HCT116 (cell line): Measurements from ENCODE around the gene NLGN4Y. TPM values are rescaled to one million over a fixed set of nuclear protein-coding genes. Genes with fewer than 3 reads are reported as not detected.

ENCODE experiments used
- ATAC-seq: fragments of 200-7000 bp; cut with Tn5 transposase; 2 replicates; pipeline ENCODE4 v1.9.1; 2020; ENCODE audit warnings: mild to moderate bottlenecking, moderate library complexity
- BruUV-seq: library from RNA; stranded (reverse); fragments of 400-500 nt; replicated peaks from 2 replicates; lab custom pipeline; 2021; lab: Mats Ljungman, UMichigan
- CTCF ChIA-PET: fragments of 300-600 bp; sonication (Branson Sonifier 250); formaldehyde crosslinking; loops from one replicate; lab custom pipeline; 2021; ENCODE audit warnings: antibody characterized with exemption; lab: Charles Lee
- POLR2A ChIA-PET: fragments of 300-600, 350-600 bp; sonication (Branson Sonifier 250); formaldehyde crosslinking; loops from one replicate; lab custom pipeline; 2021; ENCODE audit warnings: antibody characterized with exemption; lab: Charles Lee
- RAD21 ChIA-PET, 2 experiments: fragments of 300-600 bp; sonication (Branson Sonifier 250); formaldehyde crosslinking; loops; one replicate each; lab custom pipeline; 2023; ENCODE audit warnings: low total read pairs in 2 of 2; ENCODE audit not compliant: uncharacterized antibody in 2 of 2, unreplicated experiment in 2 of 2, low non-redundant PET in 1 of 2; lab: Charles Lee
- DNase-seq: peaks from one replicate; pipeline ENCODE4 v3.0.0-alpha.2; 2010; ENCODE audit warnings: low read depth, low spot score
- H2AFZ ChIP-seq: fragments of 200-600 bp; shearing (Covaris generic), sonication (generic); 2 replicates; pipeline ENCODE4 v1.6.1; 2017; ENCODE audit warnings: low read depth, mixed run types, mixed read lengths, antibody characterized with exemption, low read length; ENCODE audit not compliant: poor library complexity, severe bottlenecking
- H3K27ac ChIP-seq: 2 replicates; pipeline ENCODE4 v1.5.1; 2012; ENCODE audit warnings: low read depth, low read length
- H3K27me3 ChIP-seq: fragments of 200-600 bp; sonication (generic); 2 replicates; pipeline ENCODE4 v1.6.1; 2016; ENCODE audit warnings: mixed run types, low read length, mixed read lengths; ENCODE audit not compliant: insufficient read depth
- H3K36me3 ChIP-seq, 2 experiments: fragments of 200-500 bp in 1 of 2; fragments of 200-600 bp in 1 of 2; sonication (Bioruptor generic) in 1 of 2; sonication (generic) in 1 of 2; 2 replicates each; pipeline versions ENCODE4 v1.5.1 to v1.6.1; 2014 to 2016; ENCODE audit warnings: low read length in 2 of 2, inconsistent platforms in 1 of 2, mixed read lengths in 1 of 2, mixed run types in 1 of 2; ENCODE audit not compliant: insufficient read depth in 2 of 2, control insufficient read depth in 1 of 2
- H3K4me1 ChIP-seq, 2 experiments: fragments of 200-600 bp in 1 of 2; sonication (generic) in 1 of 2; 2 replicates each; pipeline versions ENCODE4 v1.5.1 to v1.6.1; 2012 to 2017; ENCODE audit warnings: low read length in 2 of 2, inconsistent platforms in 1 of 2, mild to moderate bottlenecking in 1 of 2, mixed read lengths in 1 of 2, mixed run types in 1 of 2, moderate library complexity in 1 of 2; ENCODE audit not compliant: insufficient read depth in 2 of 2, control insufficient read depth in 1 of 2
- H3K4me2 ChIP-seq: fragments of 200-600 bp; sonication (generic); 2 replicates; pipeline ENCODE4 v1.6.1; 2017; ENCODE audit warnings: mixed run types, low read length, mixed read lengths
- H3K4me3 ChIP-seq, 2 experiments: fragments of 200-600 bp in 1 of 2; sonication (generic) in 1 of 2; replicated peaks in 1 of 2; 2 replicates each; pipeline ENCODE4 v1.5.1; 2011 to 2016; ENCODE audit warnings: low read length in 2 of 2, control low read depth in 1 of 2, low read depth in 1 of 2, mild to moderate bottlenecking in 1 of 2, mixed read lengths in 1 of 2, mixed run types in 1 of 2
- H3K79me2 ChIP-seq: fragments of 200-600 bp; sonication (generic); 2 replicates; pipeline ENCODE4 v1.6.1; 2017; ENCODE audit warnings: mild to moderate bottlenecking, mixed run types, low read length, moderate library complexity, mixed read lengths; ENCODE audit not compliant: insufficient read depth
- H3K9ac ChIP-seq: fragments of 200-600 bp; sonication (generic); 2 replicates; pipeline ENCODE4 v1.6.1; 2016; ENCODE audit warnings: low read length, mixed read lengths
- H3K9me2 ChIP-seq: fragments of 200-600 bp; sonication (generic), shearing (Covaris generic); 2 replicates; pipeline ENCODE4 v1.6.1; 2017; ENCODE audit warnings: mixed run types, mild to moderate bottlenecking, moderate library complexity; ENCODE audit not compliant: insufficient read depth
- H3K9me3 ChIP-seq, 2 experiments: fragments of 200-500 bp in 1 of 2; fragments of 200-600 bp in 1 of 2; sonication (Bioruptor generic) in 1 of 2; sonication (generic) in 1 of 2; 2 replicates each; pipeline ENCODE4 v1.6.1; 2014 to 2017; ENCODE audit warnings: low read length in 2 of 2, mixed read lengths in 2 of 2, inconsistent platforms in 1 of 2, low read depth in 1 of 2, mild to moderate bottlenecking in 1 of 2, mixed run types in 1 of 2, moderate library complexity in 1 of 2; ENCODE audit not compliant: control insufficient read depth in 1 of 2, insufficient read depth in 1 of 2
- H4K20me1 ChIP-seq: fragments of 200-600 bp; sonication (generic), shearing (Covaris generic); 2 replicates; pipeline ENCODE4 v1.6.1; 2017; ENCODE audit warnings: mixed run types, mild to moderate bottlenecking, moderate library complexity; ENCODE audit not compliant: insufficient read depth
- ATF3 ChIP-seq: IDR thresholded peaks from 2 replicates; pipeline ENCODE4 v1.6.1; 2012
- CBX3 ChIP-seq: IDR thresholded peaks from 2 replicates; pipeline ENCODE4 v1.6.1; 2012; ENCODE audit warnings: low read depth
- CTCF ChIP-seq, 3 experiments: fragments of 200-600 bp in 1 of 3; sonication (generic) in 1 of 3; IDR thresholded peaks in 2 of 3; conservative IDR thresholded peaks in 1 of 3; 2 replicates each; pipeline ENCODE4 v1.5.1; 2012 to 2017; ENCODE audit warnings: low read depth in 2 of 3, low read length in 2 of 3, antibody characterized with exemption in 1 of 3, borderline replicate concordance in 1 of 3, control low read depth in 1 of 3, mild to moderate bottlenecking in 1 of 3, mixed read lengths in 1 of 3, mixed run types in 1 of 3, moderate library complexity in 1 of 3; ENCODE audit not compliant: insufficient read depth in 1 of 3
- EGR1 ChIP-seq: IDR thresholded peaks from 2 replicates; pipeline ENCODE4 v1.6.1; 2012; ENCODE audit warnings: low read depth
- ELF1 ChIP-seq: IDR thresholded peaks from 2 replicates; pipeline ENCODE4 v1.6.1; 2012; ENCODE audit warnings: low read depth, borderline replicate concordance
- FOSL1 ChIP-seq: IDR thresholded peaks from 2 replicates; pipeline ENCODE4 v1.6.1; 2012; ENCODE audit warnings: low read depth
- JUND ChIP-seq: IDR thresholded peaks from 2 replicates; pipeline ENCODE4 v1.6.1; 2012
- POLR2A ChIP-seq: IDR thresholded peaks from 2 replicates; pipeline ENCODE4 v1.7.0; 2011; ENCODE audit warnings: borderline replicate concordance; ENCODE audit not compliant: insufficient read depth, insufficient read length; ENCODE audit errors: extremely low read depth
- RAD21 ChIP-seq: IDR thresholded peaks from 2 replicates; pipeline ENCODE4 v1.6.1; 2012; ENCODE audit warnings: low read depth, mild to moderate bottlenecking
- REST ChIP-seq: IDR thresholded peaks from 2 replicates; pipeline ENCODE4 v1.6.1; 2012; ENCODE audit warnings: low read depth
- SIN3A ChIP-seq: IDR thresholded peaks from 2 replicates; pipeline ENCODE4 v1.6.1; 2012; ENCODE audit warnings: low read depth
- SRF ChIP-seq: IDR thresholded peaks from 2 replicates; pipeline ENCODE4 v1.6.1; 2012; ENCODE audit warnings: low read depth
- TCF7L2 ChIP-seq: IDR thresholded peaks from 2 replicates; pipeline ENCODE4 v1.7.0; 2011; ENCODE audit warnings: borderline replicate concordance, inconsistent platforms; ENCODE audit not compliant: insufficient read depth, insufficient read length; ENCODE audit errors: extremely low read depth
- YY1 ChIP-seq: IDR thresholded peaks from 2 replicates; pipeline ENCODE4 v1.6.1; 2011; ENCODE audit warnings: low read length, low read depth, moderate library complexity, mild to moderate bottlenecking; ENCODE audit not compliant: insufficient replicate concordance; ENCODE audit errors: extremely low read depth
- ZFX ChIP-seq: fragments of 450-650 bp; IDR thresholded peaks from 2 replicates; pipeline ENCODE4 v1.6.1; 2017
- ZNF274 ChIP-seq: fragments of 200-500 bp; sonication (Bioruptor generic); IDR thresholded peaks from 2 replicates; pipeline ENCODE4 v1.6.1; 2014; ENCODE audit warnings: mild to moderate bottlenecking, low read depth, low read length, inconsistent platforms
- intact Hi-C: fragments of 100-400 bp; cut with micrococcal nuclease; formaldehyde crosslinking; loops from 2 replicates; pipeline ENCODE4 v1.10.0; 2022
- total RNA-seq: library from RNA; stranded (reverse); gene quantifications from one replicate; pipeline ENCODE4 v1.2.1, GENCODE V29; 2021; ENCODE audit not compliant: unreplicated experiment

Gene NLGN4Y
- total RNA-seq, 1 experiment from 2014 or later: 0.22 TPM

GRCh38 chrY:14798010-14798409 is 273.7 kb downstream of the NLGN4Y start (continued):
- TF ChIP-seq ZFX (no peak), SIN3A (no peak), REST (no peak), ATF3 (no peak), JUND (no peak), FOSL1 (no peak)
- TF ChIP-seq, all 23 proteins: peak for 0

GRCh38 chrY:14801096-14801495 is 276.8 kb downstream of the NLGN4Y start:
- BruUV-seq: no TSS peak
- TF ChIP-seq POLR2A (no peak), CTCF (IDR thresholded peaks at IDR 0.05 in 2 of 3, conservative IDR thresholded peaks at IDR 0.05 in 1 of 3; ENCODE audit: borderline replicate concordance in 1 of 3, insufficient read depth in 1 of 3, low read depth in 2 of 3, low read length in 2 of 3) (no peak), YY1 (no peak), EGR1 (no peak), ZNF274 (no peak), ELF1 (no peak), CBX3 (no peak), REST (no peak), RAD21 (no peak), TCF7L2 (no peak), ZFX (no peak), SRF (no peak)

More at GRCh38 chrY:14801096-14801495, 276.8 kb downstream of the NLGN4Y start:
- no peak for ATAC-seq
- Histone ChIP-seq H4K20me1 (no peaks in the 10 kb centered on the region), H3K36me3 (no peaks in the 10 kb centered on the region), H3K4me2 (no peak overlapping the region), H3K27ac (no peak overlapping the region), H3K4me3 (no peak overlapping the region), H3K9ac (no peak overlapping the region), H3K4me1 (no peaks in the 10 kb centered on the region), H3K79me2 (no peaks in the 10 kb centered on the region), H2AFZ (no peak overlapping the region), H3K27me3 (no peaks in the 10 kb centered on the region), H3K9me3 (no peaks in the 10 kb centered on the region), H3K9me2 (no peaks in the 10 kb centered on the region)
- ChIA-PET POLR2A (no interaction called here), CTCF (no interaction called here), RAD21 (no interaction called here)
- DNase-seq: no peak
- intact Hi-C loops: no loop called here
